Smooth muscle cell (in vitro differentiated cells): ENCODE measurements around the gene PRRX2. TPM values are rescaled to one million over a fixed set of nuclear protein-coding genes. Genes with fewer than 3 reads are reported as not detected.

Source experiments
- DNase-seq: peaks from one replicate; lab custom pipeline; 2025; ENCODE audit not compliant: unreplicated experiment; lab: John Stamatoyannopoulos, UW
- H2AFZ ChIP-seq: fragments of 200-600 bp; sonication (generic); 2 replicates; pipeline ENCODE4 v1.6.0; 2016; ENCODE audit warnings: antibody characterized with exemption, low read depth, mild to moderate bottlenecking
- H3F3A ChIP-seq: fragments of 200-600 bp; sonication (generic); 2 replicates; pipeline ENCODE4 v1.6.0; 2017; ENCODE audit warnings: antibody characterized with exemption, low read depth
- H3K27ac ChIP-seq: fragments of 200-600 bp; sonication (generic); 2 replicates; pipeline ENCODE4 v1.5.1; 2016; ENCODE audit warnings: low read depth, mild to moderate bottlenecking
- H3K27me3 ChIP-seq: fragments of 200-600 bp; sonication (generic); 2 replicates; pipeline ENCODE4 v1.6.1; 2016; ENCODE audit warnings: low read depth, mild to moderate bottlenecking
- H3K36me3 ChIP-seq: fragments of 200-600 bp; sonication (generic); 2 replicates; pipeline ENCODE4 v1.5.1; 2016; ENCODE audit warnings: low read depth
- H3K4me1 ChIP-seq: fragments of 200-600 bp; sonication (generic); 2 replicates; pipeline ENCODE4 v1.5.1; 2016; ENCODE audit warnings: low read depth
- H3K4me2 ChIP-seq: fragments of 200-600 bp; sonication (generic); 2 replicates; pipeline ENCODE4 v1.6.0; 2016; ENCODE audit warnings: mild to moderate bottlenecking
- H3K4me3 ChIP-seq: fragments of 200-600 bp; sonication (generic); 2 replicates; pipeline ENCODE4 v1.5.1; 2016; ENCODE audit warnings: mild to moderate bottlenecking
- H3K79me2 ChIP-seq: fragments of 200-600 bp; sonication (generic); 2 replicates; pipeline ENCODE4 v1.6.0; 2016; ENCODE audit warnings: low read depth, mild to moderate bottlenecking
- H3K9ac ChIP-seq: fragments of 200-600 bp; sonication (generic); 2 replicates; pipeline ENCODE4 v1.6.0; 2016; ENCODE audit warnings: low read depth
- H3K9me3 ChIP-seq: fragments of 200-600 bp; sonication (generic); replicated peaks from 2 replicates; pipeline ENCODE4 v1.5.1; 2016; ENCODE audit warnings: low read depth
- H4K20me1 ChIP-seq: fragments of 200-600 bp; sonication (generic); 2 replicates; pipeline ENCODE4 v1.6.0; 2016; ENCODE audit warnings: low read depth
- CTCF ChIP-seq: fragments of 200-600 bp; sonication (generic); IDR thresholded peaks from 2 replicates; pipeline ENCODE4 v1.5.1; 2017; ENCODE audit warnings: borderline replicate concordance, mild to moderate bottlenecking, antibody characterized with exemption; ENCODE audit not compliant: insufficient read depth, poor library complexity, severe bottlenecking
- WGBS: methylation state at CpG from one replicate; pipeline ENCODE4 v1.1.7; 2016; ENCODE audit warnings: low lambda C conversion rate; 5-methylcytosine and 5-hydroxymethylcytosine counted together
- polyA plus RNA-seq: library from polyadenylated mRNA; unstranded; fragments of >200 nt; fragmentation: Nextera tagmentation; extraction: Ambion mirVana; gene quantifications from 2 replicates; pipeline ENCODE4 v1.2.1, GENCODE V29; 2016
- total RNA-seq: library from RNA; depleted of rRNA; stranded (reverse); fragments of >200 nt; gene quantifications from 2 replicates; pipeline ENCODE4 v1.2.3, GENCODE V29; 2014

The PRRX2 gene
- total and polyA plus RNA-seq, 2 experiments from 2014 or later: 87.7 to 234 TPM

- no peaks in the 10 kb centered on the region for H3K9me3 ChIP-seq
- peak overlapping the region; percentile 94 for H3K4me3 ChIP-seq
- H3K27me3 ChIP-seq: no peaks in the 10 kb centered on the region
- H3K4me1 ChIP-seq: peaks cover 8% of the 10 kb centered on the region
- H3K36me3 ChIP-seq: no peaks in the 10 kb centered on the region
- peak overlapping the region; percentile 16 for H3K27ac ChIP-seq
- no peak overlapping the region for H2AFZ ChIP-seq
- peaks cover 45% of the 10 kb centered on the region for H4K20me1 ChIP-seq
- peaks cover 5% of the 10 kb centered on the region for H3F3A ChIP-seq
- H3K9ac ChIP-seq: no peak overlapping the region
- peaks cover 26% of the 10 kb centered on the region for H3K79me2 ChIP-seq
- 95% methylated on average over 25 of the region's 25 CpGs for WGBS
- DNase-seq: no peak
- peak overlapping the region; percentile 96 for H3K4me2 ChIP-seq
- TF ChIP-seq CTCF: no peak
Measured at GRCh38 chr9:129640086-129640870, 25.2 kb upstream of the PRRX2 start.

GRCh38 chr9:129640871-129641749 is 24.3 kb upstream of the PRRX2 start:
- Histone ChIP-seq H3K36me3 (no peaks in the 10 kb centered on the region), H3K9me3 (no peaks in the 10 kb centered on the region), H3K9ac (peak overlapping the region; percentile 88), H3K4me3 (peak overlapping the region; percentile 94), H4K20me1 (peaks cover 38% of the 10 kb centered on the region), H3F3A (peaks cover 5% of the 10 kb centered on the region), H3K27me3 (no peaks in the 10 kb centered on the region), H3K4me2 (peak overlapping the region; percentile 96), H2AFZ (no peak overlapping the region), H3K79me2 (peaks cover 26% of the 10 kb centered on the region), H3K4me1 (peaks cover 8% of the 10 kb centered on the region), H3K27ac (peak overlapping the region; percentile 55)
- no peak for TF ChIP-seq CTCF
- 34% methylated on average over 38 of the region's 44 CpGs for WGBS
- no peak for DNase-seq

- Histone ChIP-seq H4K20me1 (peaks cover 32% of the 10 kb centered on the region), H3K27ac (peak within 1 kb of the TSS; percentile 55), H3K4me3 (peak within 1 kb of the TSS; percentile 94), H3K27me3 (no peaks in the 10 kb centered on the region), H3K4me1 (peaks cover 8% of the 10 kb centered on the region), H3F3A (peaks cover 2% of the 10 kb centered on the region), H3K9me3 (no peaks in the 10 kb centered on the region), H2AFZ (no peak within 1 kb of the TSS), H3K9ac (peak within 1 kb of the TSS; percentile 88), H3K36me3 (no peaks in the 10 kb centered on the region), H3K4me2 (peak within 1 kb of the TSS; percentile 96), H3K79me2 (peaks cover 26% of the 10 kb centered on the region)
- WGBS: under 1% methylated on average over 73 of the region's 93 CpGs
- TF ChIP-seq CTCF: peak; percentile 96
- DNase-seq: peak; percentile 98
Measured at GRCh38 chr9:129641750-129642585, 23.5 kb upstream of the PRRX2 start, which contains the start of gene ASB6. Gene ASB6, minus strand, starts transcription at chr9:129642151. Its CDS starts 152 bp downstream, at chr9:129641999.
